NT2/D1 (cell line): Measurements from ENCODE around the gene CALML3.

Source experiments
- SUZ12 ChIP-seq: IDR thresholded peaks from 2 replicates; pipeline ENCODE4 v1.6.1; 2011; ENCODE audit not compliant: insufficient read length, insufficient read depth; ENCODE audit errors: extremely low read depth
- YY1 ChIP-seq: IDR thresholded peaks from 2 replicates; pipeline ENCODE4 v1.6.1; 2011; ENCODE audit not compliant: insufficient read length, insufficient read depth

GRCh38 chr10:5538446-5538845 is 13.7 kb downstream of the CALML3 start:
- TF ChIP-seq YY1 (no peak), SUZ12 (no peak)
